ENCODE measurements around the gene RPS29.
"Not testable (repeated sequence)": the region's sequence is repeated elsewhere in the genome, so short reads cannot be mapped to it uniquely, and the experiment has no call there.

Gene RPS29

GRCh38 chr14:49598189-49598484, 12.0 kb upstream of the RPS29 start:
- DNase-seq, result no peak

GRCh38 chr14:49594347-49595091, 8.3 kb upstream of the RPS29 start:
- DNase-seq, result no peak

DNA sequence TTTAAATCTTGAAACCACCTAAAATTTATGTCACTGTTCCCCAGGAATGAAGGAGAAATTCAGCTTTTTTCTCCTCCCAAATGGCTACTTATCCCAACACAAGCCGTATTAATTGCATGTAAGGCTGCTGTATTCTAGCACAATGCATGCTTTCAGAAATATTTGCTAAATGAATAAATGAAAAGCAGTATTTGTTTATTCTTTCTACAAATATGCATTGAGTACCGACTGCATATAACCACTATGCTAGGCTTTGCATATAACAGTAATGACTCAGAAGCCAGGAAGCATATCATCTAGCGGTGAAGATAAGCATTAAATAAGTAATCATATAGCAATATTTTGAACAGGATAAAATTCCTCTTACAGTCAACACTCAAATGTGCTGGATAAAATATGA, 6.8 kb upstream of the RPS29 start:
- DNase-seq, result no peak

GRCh38 chr14:49589387-49589786, 3.2 kb upstream of the RPS29 start:
- no peak for DNase-seq

GRCh38 chr14:49586673-49587460, 687 bp upstream of the RPS29 start:
- DNase-seq, result peak; percentile 36

DNA sequence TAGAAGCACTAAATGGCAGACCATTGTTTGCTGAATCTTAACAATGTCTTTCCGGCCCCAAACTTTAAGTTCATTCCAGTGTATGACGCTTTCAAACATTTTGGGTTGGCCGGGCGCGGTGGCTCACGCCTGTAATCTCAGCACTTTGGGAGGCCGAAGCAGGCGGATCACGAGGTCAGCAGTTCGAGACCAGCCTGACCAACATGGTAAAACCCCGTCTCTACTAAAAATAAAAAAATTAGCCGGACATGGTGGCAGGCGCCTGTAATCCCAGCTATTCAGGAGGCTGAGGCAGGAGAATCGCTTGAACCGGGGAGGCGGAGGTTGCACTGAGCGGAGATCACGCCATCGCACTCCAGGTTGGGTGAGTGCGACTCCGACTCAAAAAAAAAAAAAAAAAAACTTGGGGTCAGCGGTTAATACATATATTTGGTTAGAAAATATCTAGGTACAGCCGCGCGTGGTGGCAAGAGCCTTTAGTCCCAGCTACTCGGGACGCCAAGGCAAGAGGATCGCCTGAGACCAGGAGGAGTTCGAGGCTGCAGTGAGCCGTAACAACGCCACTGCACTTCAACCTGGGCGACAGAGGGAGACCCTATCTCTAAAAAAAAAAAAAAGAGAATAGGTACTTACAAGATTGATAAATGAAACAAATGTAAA, 1.1 kb downstream of the RPS29 start:
- DNase-seq, result not testable (repeated sequence)

- no peak for DNase-seq
These were observed 2.1 kb downstream of the RPS29 start for GRCh38 chr14:49584058-49584457.

DNA sequence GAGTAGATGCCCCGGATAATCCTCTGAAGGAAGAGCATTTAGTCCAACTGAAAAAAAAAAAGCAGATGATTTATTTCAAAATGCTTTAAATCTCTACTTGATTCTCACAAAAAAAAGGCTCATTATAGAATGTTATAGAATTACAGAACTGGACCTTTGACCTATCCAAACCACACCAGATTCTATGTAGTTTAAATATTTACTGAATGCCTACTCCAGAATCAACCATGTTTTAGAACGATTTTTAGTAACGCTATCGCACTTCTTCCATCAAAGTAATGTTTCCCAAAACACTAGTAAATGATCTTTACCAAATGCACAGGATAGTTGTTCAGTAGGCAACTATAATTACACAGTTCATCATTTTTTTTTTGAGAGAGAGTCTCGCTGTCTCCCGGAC, 2.6 kb downstream of the RPS29 start:
- no peak for DNase-seq

- DNase-seq, result no peak
These were observed 3.8 kb downstream of the RPS29 start for GRCh38 chr14:49582113-49582977.

- no peak for DNase-seq
These were observed 4.7 kb downstream of the RPS29 start for GRCh38 chr14:49581209-49582112.

GRCh38 chr14:49579841-49580240, 6.3 kb downstream of the RPS29 start:
- no peak for DNase-seq

GRCh38 chr14:49578141-49578540, 8.0 kb downstream of the RPS29 start:
- DNase-seq, result no peak

DNA sequence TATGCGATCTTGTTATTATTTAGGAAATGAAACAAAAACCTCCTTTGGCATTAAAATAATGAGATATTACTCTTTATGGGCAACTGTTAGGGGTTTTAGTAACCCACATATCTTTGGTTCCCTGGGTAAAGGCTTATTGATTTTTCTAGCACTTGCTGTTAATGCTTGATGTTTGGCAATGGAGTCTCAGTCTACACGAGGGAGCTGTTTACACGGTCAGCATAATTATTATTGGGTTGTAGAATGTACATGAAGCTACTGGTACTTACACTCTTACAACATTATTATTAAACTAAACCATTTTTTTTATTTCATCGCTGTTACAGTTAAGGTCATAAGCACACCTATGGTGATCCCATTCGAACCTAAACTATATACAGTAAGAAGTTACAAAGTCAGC, 12.1 kb downstream of the RPS29 start:
- no peak for DNase-seq

GRCh38 chr14:49569281-49569680, 16.9 kb downstream of the RPS29 start:
- no peak for DNase-seq

DNA sequence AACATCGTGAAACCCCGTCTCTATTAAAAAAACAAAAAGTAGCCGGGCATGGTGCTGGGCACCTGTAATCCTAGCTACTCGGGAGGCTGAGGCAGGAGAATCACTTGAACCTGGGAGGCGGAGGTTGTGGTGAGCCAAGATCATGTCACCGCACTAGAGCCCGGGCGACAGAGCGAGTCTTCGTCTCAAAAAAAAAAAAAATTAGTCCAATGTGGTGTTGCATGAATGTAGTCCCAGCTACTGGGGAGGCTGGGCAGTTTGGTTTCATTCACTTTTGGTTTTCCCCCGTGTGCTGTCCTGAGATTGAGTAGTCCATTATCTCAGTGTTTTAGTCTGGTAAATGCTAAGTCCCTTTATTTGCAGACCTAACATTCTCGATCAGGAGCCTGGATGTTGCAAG, 19.5 kb downstream of the RPS29 start:
- no peak for DNase-seq

DNA sequence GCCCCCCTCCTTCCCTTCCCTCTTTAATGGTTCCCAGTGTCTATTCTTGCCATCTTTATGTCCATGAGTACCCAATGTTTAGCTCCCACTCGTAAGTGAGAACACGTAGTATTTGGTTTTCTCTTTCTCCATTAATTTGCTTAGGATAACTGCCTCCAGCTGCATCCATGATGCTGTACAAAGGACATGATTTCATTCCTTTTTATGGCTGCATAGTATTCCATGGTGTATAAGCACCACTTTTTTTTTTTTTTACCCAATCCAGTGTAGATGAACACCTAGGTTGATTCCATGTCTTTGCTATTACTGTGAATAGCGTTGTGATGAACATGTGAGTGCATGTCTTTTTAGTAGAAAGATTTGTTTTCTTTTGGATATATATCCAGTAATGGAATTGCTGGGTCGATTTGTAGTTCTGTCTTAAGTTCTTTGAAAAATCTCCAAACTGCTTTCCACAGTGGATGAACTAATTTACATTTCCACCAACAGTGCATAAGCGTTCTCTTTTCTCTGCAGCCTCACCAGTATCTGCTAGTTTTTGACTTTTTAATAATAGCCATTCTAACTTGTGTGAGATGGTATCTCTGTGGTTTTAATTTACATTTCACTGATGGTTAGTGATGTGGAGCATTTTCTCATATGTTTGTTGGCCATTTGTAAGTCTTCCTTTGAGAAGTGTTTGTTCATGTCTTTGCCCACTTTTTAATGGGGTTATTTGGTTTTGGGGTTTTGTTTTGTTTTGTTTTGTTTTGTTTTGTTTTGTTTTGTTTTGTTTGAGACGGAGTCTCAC, 26.0 kb downstream of the RPS29 start:
- DNase-seq, result no peak

DNA sequence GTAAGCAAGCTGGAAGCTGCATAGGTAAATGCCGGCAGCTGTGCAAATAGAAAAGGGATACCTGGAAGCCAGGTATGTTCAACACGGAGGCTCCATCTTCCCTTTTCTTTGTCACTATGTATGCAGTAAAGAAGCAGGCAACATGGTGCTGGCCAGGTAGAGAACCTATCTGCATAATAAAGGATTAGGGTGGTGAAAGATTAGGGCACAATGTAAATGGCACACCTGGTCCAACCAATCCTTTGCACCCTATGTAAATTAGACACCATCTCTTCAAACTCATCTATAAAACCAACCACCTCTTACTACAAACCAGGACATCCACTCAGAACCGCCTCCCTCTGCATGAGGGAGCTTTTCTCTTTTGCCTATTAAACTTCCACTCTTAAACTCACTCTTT, 32.3 kb downstream of the RPS29 start:
- DNase-seq, result no peak

DNA sequence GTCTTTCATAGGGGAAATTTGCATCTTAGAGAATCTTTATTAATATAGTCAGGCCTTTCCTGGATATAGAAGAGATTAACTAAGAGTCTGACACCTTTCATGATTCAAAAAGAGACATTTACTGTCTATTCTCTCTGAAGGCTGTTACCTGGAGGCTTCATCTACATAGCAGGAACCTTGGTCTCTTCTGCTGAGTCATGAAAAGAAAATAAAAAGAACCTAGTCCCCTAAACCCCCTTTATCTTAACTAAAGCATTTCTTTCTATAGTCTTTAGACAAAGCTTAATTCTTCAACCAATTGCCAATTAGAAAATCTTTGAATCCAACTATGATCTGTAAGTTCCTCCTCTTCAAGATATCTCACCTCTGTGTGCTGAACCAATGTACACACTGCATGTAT, 33.1 kb downstream of the RPS29 start:
- no peak for DNase-seq

DNA sequence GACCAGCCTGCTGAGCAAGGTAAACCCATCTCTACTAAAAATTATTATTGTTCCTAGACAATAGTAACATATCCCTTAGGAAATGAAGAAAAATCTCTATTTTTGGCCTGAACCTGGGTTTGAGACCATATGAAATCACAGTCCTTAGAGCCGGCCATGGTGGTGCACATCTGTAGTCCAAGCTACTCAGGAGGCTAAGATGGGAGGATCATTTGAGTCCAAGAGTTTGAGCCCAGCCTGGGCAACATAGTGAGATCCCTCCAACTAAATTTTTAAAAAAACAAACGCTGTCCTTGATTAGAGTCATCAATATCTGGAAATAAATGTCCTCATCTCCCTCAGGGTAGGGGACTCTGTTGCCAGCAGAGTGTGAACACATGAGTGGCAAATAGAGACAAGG, 34.6 kb downstream of the RPS29 start:
- no peak for DNase-seq

- DNase-seq, result no peak
These were observed 35.6 kb downstream of the RPS29 start for GRCh38 chr14:49550286-49551184.

All from activated T-cell treated with anti-CD3 and anti-CD28 coated beads for 4 hours (primary cell).